ENCODE measurements around the gene CDK5RAP2.
"Not testable (repeated sequence)": the region's sequence is repeated elsewhere in the genome, so short reads cannot be mapped to it uniquely, and the experiment has no call there.

Gene CDK5RAP2

DNA sequence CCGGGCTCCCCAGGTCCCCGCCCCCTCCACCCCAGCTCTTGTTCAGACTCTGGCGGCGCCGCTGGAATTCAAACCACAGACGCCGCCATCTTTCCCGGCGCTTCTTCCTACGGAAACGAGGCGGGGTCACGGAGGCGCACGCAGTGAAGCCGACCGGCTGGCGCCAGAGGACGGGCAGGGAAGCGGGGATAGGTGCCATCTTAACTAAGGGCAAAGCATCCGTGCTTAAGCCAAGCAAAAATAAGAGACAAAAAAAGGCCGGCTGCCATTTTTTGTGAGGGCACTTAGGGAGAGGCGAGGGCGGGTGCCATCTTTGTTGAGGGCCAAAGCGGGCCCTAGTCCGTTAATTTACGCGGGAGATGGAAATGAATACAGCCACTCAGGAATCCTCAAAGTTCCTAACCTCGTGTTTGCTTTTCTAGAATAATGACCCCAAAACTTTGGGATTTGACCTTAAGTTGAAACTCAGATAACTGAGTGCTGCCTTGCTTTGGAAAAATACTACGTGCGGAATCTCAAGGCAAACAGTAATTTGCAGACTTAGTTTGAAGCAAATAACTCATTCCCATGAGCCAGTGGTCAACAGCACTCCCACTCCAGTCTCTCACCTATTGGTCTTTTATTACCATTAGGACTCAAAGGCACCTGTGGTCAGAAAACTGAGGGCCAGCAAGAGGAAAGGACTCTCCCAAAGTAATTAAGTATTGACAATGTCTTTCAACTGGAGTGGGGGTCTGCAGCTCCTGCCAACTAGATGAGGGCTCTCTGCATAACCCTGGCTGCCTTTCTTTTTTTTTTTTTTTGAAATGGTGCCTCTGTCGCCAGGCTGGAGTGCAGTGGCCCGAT lies at the start of gene CDK5RAP2:
Gene CDK5RAP2 (minus strand): TSS at position 117 of the 846 bp plus-strand sequence. CDS start 189 bp downstream, outside the sequence.
- no peaks in the 10 kb centered on the region for H3K27me3 ChIP-seq (ENCODE audit: insufficient read depth, low read length, poor library complexity)
- peak within 1 kb of the TSS; percentile 93 for H3K27ac ChIP-seq (ENCODE audit: low read length)
- H3K9ac ChIP-seq (ENCODE audit: low read depth, low read length): peak within 1 kb of the TSS; percentile 86
- TF ChIP-seq EZH2 (IDR thresholded peaks at IDR 0.05; ENCODE audit: borderline replicate concordance, low read depth, low read length, severe bottlenecking): no peak
- TF ChIP-seq, protein P1, sequence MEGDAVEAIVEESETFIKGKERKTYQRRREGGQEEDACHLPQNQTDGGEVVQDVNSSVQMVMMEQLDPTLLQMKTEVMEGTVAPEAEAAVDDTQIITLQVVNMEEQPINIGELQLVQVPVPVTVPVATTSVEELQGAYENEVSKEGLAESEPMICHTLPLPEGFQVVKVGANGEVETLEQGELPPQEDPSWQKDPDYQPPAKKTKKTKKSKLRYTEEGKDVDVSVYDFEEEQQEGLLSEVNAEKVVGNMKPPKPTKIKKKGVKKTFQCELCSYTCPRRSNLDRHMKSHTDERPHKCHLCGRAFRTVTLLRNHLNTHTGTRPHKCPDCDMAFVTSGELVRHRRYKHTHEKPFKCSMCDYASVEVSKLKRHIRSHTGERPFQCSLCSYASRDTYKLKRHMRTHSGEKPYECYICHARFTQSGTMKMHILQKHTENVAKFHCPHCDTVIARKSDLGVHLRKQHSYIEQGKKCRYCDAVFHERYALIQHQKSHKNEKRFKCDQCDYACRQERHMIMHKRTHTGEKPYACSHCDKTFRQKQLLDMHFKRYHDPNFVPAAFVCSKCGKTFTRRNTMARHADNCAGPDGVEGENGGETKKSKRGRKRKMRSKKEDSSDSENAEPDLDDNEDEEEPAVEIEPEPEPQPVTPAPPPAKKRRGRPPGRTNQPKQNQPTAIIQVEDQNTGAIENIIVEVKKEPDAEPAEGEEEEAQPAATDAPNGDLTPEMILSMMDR (IDR thresholded peaks at IDR 0.05; ENCODE audit: borderline replicate concordance, extremely low read depth, low read length, poor library complexity, severe bottlenecking): no peak
- peak; percentile 96 for DNase-seq
- peak within 1 kb of the TSS; percentile 89 for H2AFZ ChIP-seq (ENCODE audit: low read depth, low read length)
- peaks cover 6% of the 10 kb centered on the region for H3K36me3 ChIP-seq (ENCODE audit: insufficient read depth, low read length)
- H3K79me2 ChIP-seq (ENCODE audit: insufficient read depth, low read length): peaks cover 51% of the 10 kb centered on the region
- peaks cover under 1% of the 10 kb centered on the region; the same call in 1 of the 2 replicates for H4K20me1 ChIP-seq (ENCODE audit: insufficient read depth, low read length)
- peak; percentile 97 for ATAC-seq (ENCODE audit: insufficient read depth, low read depth)
- H3K4me1 ChIP-seq (ENCODE audit: insufficient read depth, low read length): peaks cover 44% of the 10 kb centered on the region
- no peaks in the 10 kb centered on the region for H3K9me3 ChIP-seq (ENCODE audit: insufficient read depth, low read length, severe bottlenecking)
- H3K4me2 ChIP-seq (ENCODE audit: insufficient read depth, low read length): peak within 1 kb of the TSS; percentile 87
- peak within 1 kb of the TSS; percentile 84 to 85 for H3K4me3 ChIP-seq (ENCODE audit: low read depth in 1 of 2, low read length in 2 of 2)

DNA sequence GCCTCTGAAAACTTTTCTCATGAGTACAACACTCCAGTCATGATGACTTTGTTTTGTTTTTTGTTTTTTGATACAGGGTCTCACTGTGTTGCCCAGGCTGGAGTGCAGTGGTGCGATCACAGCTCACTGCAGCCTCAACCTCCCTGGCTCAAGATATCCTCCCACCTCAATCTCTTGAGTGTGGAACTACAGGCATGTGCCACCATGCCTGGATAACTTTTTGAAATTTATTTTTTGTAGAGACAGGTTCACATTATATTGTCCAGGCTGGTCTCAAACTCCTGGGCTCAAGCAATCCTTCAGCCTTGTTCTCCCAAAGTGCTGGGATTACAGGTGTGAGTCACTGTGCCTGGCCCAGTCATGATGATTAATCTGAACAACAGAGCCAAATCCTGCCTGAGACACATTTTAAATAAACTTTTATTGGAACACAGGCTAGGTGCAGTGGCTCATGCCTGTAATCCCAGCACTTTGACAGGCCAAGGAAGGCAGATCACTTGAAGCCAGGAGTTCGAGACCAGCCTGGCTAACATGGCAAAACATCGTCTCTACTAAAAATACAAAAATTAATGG lies 49.0 kb upstream of the CDK5RAP2 start:
- not testable (repeated sequence) for DNase-seq

DNA sequence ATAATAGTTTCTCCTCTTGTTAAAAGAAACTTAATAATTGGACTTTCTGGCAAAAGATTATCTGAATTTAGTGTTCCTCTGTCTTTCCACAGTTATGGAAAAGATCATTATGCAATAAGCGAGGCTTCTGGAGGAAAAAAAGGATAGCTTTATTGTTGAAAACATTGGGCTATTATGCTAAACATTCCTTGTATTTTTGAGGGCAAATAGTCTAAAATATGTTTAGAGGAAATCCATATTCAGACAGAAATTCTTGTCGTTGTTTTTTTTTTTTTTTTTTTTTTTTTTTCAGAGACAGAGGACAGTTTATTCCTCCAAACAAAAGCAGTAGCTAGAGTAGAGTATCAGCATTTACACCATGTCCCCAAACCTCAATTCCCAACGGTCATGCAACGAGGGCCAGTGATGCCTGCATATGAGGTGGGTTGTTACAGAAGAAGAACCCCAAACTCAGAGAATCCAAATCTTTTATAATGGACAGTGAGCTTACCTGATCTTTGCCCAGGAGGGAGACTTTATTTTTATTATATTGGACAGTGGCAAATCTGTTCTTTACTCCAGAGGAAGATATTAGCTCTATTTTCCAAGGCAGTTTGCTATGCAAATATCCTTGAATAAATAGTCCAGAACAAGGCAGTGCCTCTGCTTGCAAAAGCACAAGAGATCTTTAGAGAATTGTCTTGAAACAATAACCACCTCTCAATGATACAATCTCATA lies 48.4 kb upstream of the CDK5RAP2 start:
- H3K36me3 ChIP-seq (ENCODE audit: insufficient read depth, low read length): no peaks in the 10 kb centered on the region
- H3K4me2 ChIP-seq (ENCODE audit: insufficient read depth, low read length): no peak overlapping the region
- no peak overlapping the region for H3K9ac ChIP-seq (ENCODE audit: low read depth, low read length)
- H4K20me1 ChIP-seq (ENCODE audit: insufficient read depth, low read length): no peaks in the 10 kb centered on the region
- H3K9me3 ChIP-seq (ENCODE audit: insufficient read depth, low read length, severe bottlenecking): no peaks in the 10 kb centered on the region
- no peaks in the 10 kb centered on the region for H3K4me1 ChIP-seq (ENCODE audit: insufficient read depth, low read length)
- H3K27ac ChIP-seq (ENCODE audit: low read length): no peak overlapping the region
- H2AFZ ChIP-seq (ENCODE audit: low read depth, low read length): no peak overlapping the region
- DNase-seq (no peak), ATAC-seq (ENCODE audit: insufficient read depth, low read depth) (no peak)
- H3K79me2 ChIP-seq (ENCODE audit: insufficient read depth, low read length): no peaks in the 10 kb centered on the region
- no peaks in the 10 kb centered on the region for H3K27me3 ChIP-seq (ENCODE audit: insufficient read depth, low read length, poor library complexity)
- no peak overlapping the region for H3K4me3 ChIP-seq (ENCODE audit: low read depth in 1 of 2, low read length in 2 of 2)
- TF ChIP-seq, protein P1 (IDR thresholded peaks at IDR 0.05; ENCODE audit: borderline replicate concordance, extremely low read depth, low read length, poor library complexity, severe bottlenecking): no peak
- TF ChIP-seq EZH2 (IDR thresholded peaks at IDR 0.05; ENCODE audit: borderline replicate concordance, low read depth, low read length, severe bottlenecking): no peak

More for the DNA sequence above, 49.0 kb upstream of the CDK5RAP2 start:
- not testable (repeated sequence) for H2AFZ ChIP-seq (ENCODE audit: low read depth, low read length); H3K9ac ChIP-seq (ENCODE audit: low read depth, low read length); H3K4me3 ChIP-seq (ENCODE audit: low read depth in 1 of 2, low read length in 2 of 2); H3K36me3 ChIP-seq (ENCODE audit: insufficient read depth, low read length); H3K79me2 ChIP-seq (ENCODE audit: insufficient read depth, low read length); H3K9me3 ChIP-seq (ENCODE audit: insufficient read depth, low read length, severe bottlenecking); H3K27ac ChIP-seq (ENCODE audit: low read length); H3K4me1 ChIP-seq (ENCODE audit: insufficient read depth, low read length); H3K4me2 ChIP-seq (ENCODE audit: insufficient read depth, low read length); ATAC-seq (ENCODE audit: insufficient read depth, low read depth); H4K20me1 ChIP-seq (ENCODE audit: insufficient read depth, low read length); H3K27me3 ChIP-seq (ENCODE audit: insufficient read depth, low read length, poor library complexity)

DNA sequence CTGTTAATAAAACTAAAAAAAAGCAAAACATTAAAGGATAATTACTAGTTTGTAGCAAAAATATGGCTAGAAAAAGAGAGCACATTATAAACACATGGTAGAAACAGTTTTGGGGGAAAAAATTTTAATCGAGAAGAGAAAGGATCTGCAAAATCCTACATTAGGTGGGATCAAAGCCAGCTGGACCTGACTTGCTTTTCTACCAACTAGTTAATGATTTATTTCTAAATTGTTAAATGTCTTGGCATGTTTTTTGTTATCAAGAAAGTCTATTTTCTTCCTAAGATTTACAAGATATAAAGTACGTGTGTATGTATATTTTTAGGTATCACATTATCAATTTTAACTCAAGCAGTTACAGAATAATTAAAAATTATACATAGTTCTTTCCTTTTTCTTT lies 47.1 kb upstream of the CDK5RAP2 start:
- Histone ChIP-seq H3K4me1 (ENCODE audit: insufficient read depth, low read length) (no peaks in the 10 kb centered on the region), H4K20me1 (ENCODE audit: insufficient read depth, low read length) (no peaks in the 10 kb centered on the region), H3K9ac (ENCODE audit: low read depth, low read length) (no peak overlapping the region), H3K79me2 (ENCODE audit: insufficient read depth, low read length) (no peaks in the 10 kb centered on the region), H3K27me3 (ENCODE audit: insufficient read depth, low read length, poor library complexity) (no peaks in the 10 kb centered on the region), H2AFZ (ENCODE audit: low read depth, low read length) (no peak overlapping the region), H3K4me2 (ENCODE audit: insufficient read depth, low read length) (no peak overlapping the region), H3K27ac (ENCODE audit: low read length) (no peak overlapping the region), H3K4me3 (ENCODE audit: low read depth in 1 of 2, low read length in 2 of 2) (no peak overlapping the region), H3K9me3 (ENCODE audit: insufficient read depth, low read length, severe bottlenecking) (no peaks in the 10 kb centered on the region), H3K36me3 (ENCODE audit: insufficient read depth, low read length) (no peaks in the 10 kb centered on the region)
- no peak for TF ChIP-seq EZH2 (IDR thresholded peaks at IDR 0.05; ENCODE audit: borderline replicate concordance, low read depth, low read length, severe bottlenecking)
- TF ChIP-seq, protein P1 (IDR thresholded peaks at IDR 0.05; ENCODE audit: borderline replicate concordance, extremely low read depth, low read length, poor library complexity, severe bottlenecking): no peak
- ATAC-seq (ENCODE audit: insufficient read depth, low read depth): no peak
- DNase-seq: no peak
